Ammon's horn (tissue), 1 donor: Measurements from ENCODE around the gene UBE2E1.

ENCODE experiments used
- DNase-seq: peaks from one replicate; pipeline ENCODE4 v3.0.0-alpha.2; 2016; ENCODE audit warnings: low spot score

The UBE2E1 gene

GRCh38 chr3:23805633-23806533 lies at the start of gene UBE2E1:
Gene UBE2E1, plus strand, starts transcription at chr3:23805955. Its CDS starts 1,315 bp downstream, at chr3:23807270.
- peak; percentile 85 for DNase-seq

- no peak for DNase-seq
Measured at GRCh38 chr3:23756206-23756840, 49.4 kb upstream of the UBE2E1 start.

- no peak for DNase-seq
Measured at GRCh38 chr3:23758253-23758838, 47.4 kb upstream of the UBE2E1 start.

- no peak for DNase-seq
Measured at GRCh38 chr3:23760325-23760724, 45.4 kb upstream of the UBE2E1 start.

- DNase-seq = no peak
Measured at GRCh38 chr3:23760871-23761373, 44.8 kb upstream of the UBE2E1 start.

GRCh38 chr3:23761440-23761896 lies 44.3 kb upstream of the UBE2E1 start:
- no peak for DNase-seq

GRCh38 chr3:23762214-23762613 lies 43.5 kb upstream of the UBE2E1 start:
- no peak for DNase-seq

- peak; percentile 17 for DNase-seq
Measured at GRCh38 chr3:23762759-23763477, 42.8 kb upstream of the UBE2E1 start.

- DNase-seq = no peak
Measured at GRCh38 chr3:23764407-23764806, 41.3 kb upstream of the UBE2E1 start.

GRCh38 chr3:23767546-23767945 lies 38.2 kb upstream of the UBE2E1 start:
- no peak for DNase-seq

GRCh38 chr3:23775254-23775909 lies 30.4 kb upstream of the UBE2E1 start:
- DNase-seq = no peak

- DNase-seq = peak; percentile 42
Measured at GRCh38 chr3:23776352-23776891, 29.3 kb upstream of the UBE2E1 start.

- DNase-seq = no peak
Measured at GRCh38 chr3:23778446-23778845, 27.3 kb upstream of the UBE2E1 start.

- no peak for DNase-seq
Measured at GRCh38 chr3:23779841-23780240, 25.9 kb upstream of the UBE2E1 start.

GRCh38 chr3:23781051-23781450 lies 24.7 kb upstream of the UBE2E1 start:
- DNase-seq = no peak

GRCh38 chr3:23781871-23782270 lies 23.9 kb upstream of the UBE2E1 start:
- no peak for DNase-seq

- DNase-seq = no peak
Measured at GRCh38 chr3:23785097-23785645, 20.6 kb upstream of the UBE2E1 start.

GRCh38 chr3:23785882-23786281 lies 19.9 kb upstream of the UBE2E1 start:
- no peak for DNase-seq

- no peak for DNase-seq
Measured at GRCh38 chr3:23791678-23792077, 14.1 kb upstream of the UBE2E1 start.

- no peak for DNase-seq
Measured at GRCh38 chr3:23793528-23794134, 12.1 kb upstream of the UBE2E1 start.
